Retinal pigment epithelial cell (primary cell): ENCODE results near the gene ARNT2.

Experiments used
- DNase-seq: peaks from one replicate; pipeline ENCODE4 v3.0.0-alpha.2; 2010; ENCODE audit warnings: low read depth
- H3K4me3 ChIP-seq: 2 replicates; pipeline ENCODE4 v1.5.1; 2011; ENCODE audit warnings: mild to moderate bottlenecking, low read length, control low read depth, moderate library complexity
- TF ChIP-seq, protein P1 (sequence below): conservative IDR thresholded peaks from 2 replicates; pipeline ENCODE4 v1.5.1; 2011; ENCODE audit warnings: low read depth, low read length, control low read depth, inconsistent platforms

ARNT2 gene

DNA sequence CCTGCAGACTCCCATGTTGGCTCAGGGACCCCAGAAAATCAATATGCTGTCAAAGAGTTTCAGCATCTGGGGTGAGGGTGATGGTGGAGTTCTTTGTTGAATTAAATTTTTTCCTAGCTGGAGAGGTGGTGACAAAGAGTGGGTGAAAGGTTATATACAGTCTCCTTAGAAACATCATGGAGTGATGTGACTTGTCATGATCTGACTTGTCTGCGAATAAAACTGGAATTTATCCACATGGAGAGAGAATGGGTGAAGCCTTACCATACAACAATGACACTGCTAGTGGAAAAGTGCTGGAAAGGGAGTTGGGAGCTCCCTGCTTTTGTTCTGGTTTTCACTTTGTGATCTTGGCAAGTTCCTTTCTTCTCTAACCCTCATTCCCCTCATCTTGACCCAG lies 75.0 kb downstream of the ARNT2 start:
- TF ChIP-seq, protein P1, sequence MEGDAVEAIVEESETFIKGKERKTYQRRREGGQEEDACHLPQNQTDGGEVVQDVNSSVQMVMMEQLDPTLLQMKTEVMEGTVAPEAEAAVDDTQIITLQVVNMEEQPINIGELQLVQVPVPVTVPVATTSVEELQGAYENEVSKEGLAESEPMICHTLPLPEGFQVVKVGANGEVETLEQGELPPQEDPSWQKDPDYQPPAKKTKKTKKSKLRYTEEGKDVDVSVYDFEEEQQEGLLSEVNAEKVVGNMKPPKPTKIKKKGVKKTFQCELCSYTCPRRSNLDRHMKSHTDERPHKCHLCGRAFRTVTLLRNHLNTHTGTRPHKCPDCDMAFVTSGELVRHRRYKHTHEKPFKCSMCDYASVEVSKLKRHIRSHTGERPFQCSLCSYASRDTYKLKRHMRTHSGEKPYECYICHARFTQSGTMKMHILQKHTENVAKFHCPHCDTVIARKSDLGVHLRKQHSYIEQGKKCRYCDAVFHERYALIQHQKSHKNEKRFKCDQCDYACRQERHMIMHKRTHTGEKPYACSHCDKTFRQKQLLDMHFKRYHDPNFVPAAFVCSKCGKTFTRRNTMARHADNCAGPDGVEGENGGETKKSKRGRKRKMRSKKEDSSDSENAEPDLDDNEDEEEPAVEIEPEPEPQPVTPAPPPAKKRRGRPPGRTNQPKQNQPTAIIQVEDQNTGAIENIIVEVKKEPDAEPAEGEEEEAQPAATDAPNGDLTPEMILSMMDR: no peak
- no peak for DNase-seq
- no peak overlapping the region for H3K4me3 ChIP-seq

DNA sequence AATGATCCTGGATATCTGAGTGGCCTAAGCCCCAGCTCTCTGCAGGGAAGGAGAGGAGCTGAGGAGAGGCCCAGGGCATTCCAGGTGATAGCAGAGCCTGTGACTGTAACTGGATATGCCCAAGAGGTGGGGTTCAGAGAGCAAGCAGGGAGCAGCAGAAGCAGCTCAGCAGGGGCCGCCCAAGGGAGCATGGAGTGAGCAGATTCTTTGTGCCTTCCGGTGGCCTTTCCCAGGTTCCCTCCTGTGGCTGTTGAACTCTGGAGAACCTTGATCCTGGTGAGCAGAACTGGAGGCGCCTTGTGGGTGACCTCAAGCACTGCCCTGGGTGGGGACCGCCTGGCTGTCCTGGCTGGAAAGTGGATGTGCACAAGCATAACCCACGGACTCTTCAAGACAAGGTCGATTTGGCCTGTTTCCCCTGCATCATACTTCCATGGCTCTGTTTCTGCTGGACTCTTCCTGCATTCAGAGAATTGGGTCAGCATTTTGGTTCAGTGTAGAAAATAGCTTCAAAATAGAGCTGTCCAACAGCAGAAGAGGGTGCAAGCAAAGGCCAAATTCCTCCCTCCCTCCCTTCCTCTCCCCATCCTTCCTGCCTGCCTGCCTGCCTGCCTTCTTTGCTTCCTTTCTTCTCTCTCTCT lies 76.1 kb downstream of the ARNT2 start:
- no peak overlapping the region for H3K4me3 ChIP-seq
- TF ChIP-seq, protein P1: no peak
- no peak for DNase-seq

DNA sequence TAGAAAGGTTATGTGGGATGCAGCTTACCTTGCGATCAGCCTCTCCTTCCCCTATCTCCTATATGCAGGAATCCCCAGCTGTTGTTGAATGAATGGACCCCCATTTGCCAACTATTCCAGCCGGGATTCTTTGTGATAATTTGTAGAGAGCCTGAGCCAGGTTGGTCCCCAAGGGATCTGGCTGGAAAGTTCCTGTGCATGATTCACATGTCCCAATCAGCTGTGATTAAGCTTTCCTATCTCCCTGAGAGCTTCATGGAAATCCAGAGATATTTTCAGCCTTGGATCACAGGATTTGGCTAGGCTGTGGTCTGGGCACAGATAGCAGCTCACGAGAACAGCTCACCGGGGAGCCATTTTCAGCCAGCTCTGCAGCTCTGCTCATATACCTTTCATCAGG lies 76.7 kb downstream of the ARNT2 start:
- DNase-seq: peak; percentile 39
- no peak overlapping the region for H3K4me3 ChIP-seq
- TF ChIP-seq, protein P1: no peak

GRCh38 chr15:80482696-80483095 lies 78.5 kb downstream of the ARNT2 start:
- H3K4me3 ChIP-seq: no peak overlapping the region
- TF ChIP-seq, protein P1: no peak
- no peak for DNase-seq

- TF ChIP-seq, protein P1: no peak
- H3K4me3 ChIP-seq: no peak overlapping the region
- DNase-seq: peak; percentile 15
Measured at GRCh38 chr15:80483725-80484161, 79.6 kb downstream of the ARNT2 start.

- TF ChIP-seq, protein P1: no peak
- no peak overlapping the region for H3K4me3 ChIP-seq
- no peak for DNase-seq
Measured at GRCh38 chr15:80484333-80484864, 80.2 kb downstream of the ARNT2 start.
